Measurements from ENCODE around the gene GLTPD2. TPM values are rescaled to one million over a fixed set of nuclear protein-coding genes. Genes with fewer than 3 reads are reported as not detected.

GLTPD2 gene
- total RNA-seq, 1 experiment from 2014 or later, result not detected

DNA sequence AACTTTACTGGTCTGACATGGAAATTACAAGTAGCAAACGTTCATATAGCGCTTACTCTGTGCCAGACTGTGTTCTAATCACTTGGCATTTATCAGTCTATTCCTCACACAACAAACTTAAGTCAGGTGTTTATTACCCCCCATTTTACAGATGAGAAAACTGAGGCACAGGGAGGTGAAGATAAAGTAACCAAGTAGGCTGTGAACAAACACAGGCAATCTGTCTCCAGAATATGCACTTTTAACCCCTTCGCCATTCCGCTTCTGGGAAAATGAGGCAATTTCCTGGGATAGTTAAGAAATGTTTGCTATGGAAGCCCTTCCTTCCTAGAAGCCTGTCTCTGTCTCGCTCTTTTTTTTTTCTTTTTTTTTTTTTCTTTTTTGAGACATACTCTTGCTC, 36.8 kb upstream of the GLTPD2 start:
- ChIA-PET RAD21 (ENCODE audit: low non-redundant PET in 1 of 2, low total read pairs in 2 of 2, uncharacterized antibody in 2 of 2, unreplicated experiment in 2 of 2) (no interaction called here), POLR2A (no interaction called here), CTCF (no interaction called here)
- Histone ChIP-seq H3K4me3 (replicated peaks in 1 of 2; ENCODE audit: low read depth in 1 of 2, low read length in 2 of 2) (no peak overlapping the region), H3K9ac (ENCODE audit: low read length) (no peak overlapping the region), H3K27ac (ENCODE audit: low read depth, low read length) (no peak overlapping the region), H3K9me2 (ENCODE audit: insufficient read depth) (no peaks in the 10 kb centered on the region), H3K27me3 (ENCODE audit: insufficient read depth, low read length) (0 out of 2 replicates have a peak, but pooled peaks cover 5% of the 10 kb centered on the region), H3K36me3 (ENCODE audit: control insufficient read depth in 1 of 2, insufficient read depth in 2 of 2, low read length in 2 of 2) (no peaks in the 10 kb centered on the region), H4K20me1 (ENCODE audit: insufficient read depth) (no peaks in the 10 kb centered on the region), H3K4me2 (ENCODE audit: low read length) (no peak overlapping the region), H3K79me2 (ENCODE audit: insufficient read depth, low read length) (no peaks in the 10 kb centered on the region), H3K4me1 (ENCODE audit: control insufficient read depth in 1 of 2, insufficient read depth in 2 of 2, low read length in 2 of 2) (no peaks in the 10 kb centered on the region), H3K9me3 (ENCODE audit: control insufficient read depth in 1 of 2, insufficient read depth in 1 of 2, low read depth in 1 of 2, low read length in 2 of 2) (no peaks in the 10 kb centered on the region), H2AFZ (ENCODE audit: low read depth, low read length, poor library complexity, severe bottlenecking) (no peak overlapping the region)
- TF ChIP-seq ELF1 (IDR thresholded peaks at IDR 0.05; ENCODE audit: borderline replicate concordance, low read depth) (no peak), EZH2phosphoT487 (IDR thresholded peaks at IDR 0.05; ENCODE audit: borderline replicate concordance) (no peak), JUND (IDR thresholded peaks at IDR 0.05) (no peak), CBX3 (IDR thresholded peaks at IDR 0.05; ENCODE audit: low read depth) (no peak), FOSL1 (IDR thresholded peaks at IDR 0.05; ENCODE audit: low read depth) (no peak)
- ATAC-seq (no peak), DNase-seq (ENCODE audit: low read depth, low spot score) (no peak)
- intact Hi-C loops (cut with micrococcal nuclease), result no loop called here
- no TSS peak for BruUV-seq (replicated peaks)

DNA sequence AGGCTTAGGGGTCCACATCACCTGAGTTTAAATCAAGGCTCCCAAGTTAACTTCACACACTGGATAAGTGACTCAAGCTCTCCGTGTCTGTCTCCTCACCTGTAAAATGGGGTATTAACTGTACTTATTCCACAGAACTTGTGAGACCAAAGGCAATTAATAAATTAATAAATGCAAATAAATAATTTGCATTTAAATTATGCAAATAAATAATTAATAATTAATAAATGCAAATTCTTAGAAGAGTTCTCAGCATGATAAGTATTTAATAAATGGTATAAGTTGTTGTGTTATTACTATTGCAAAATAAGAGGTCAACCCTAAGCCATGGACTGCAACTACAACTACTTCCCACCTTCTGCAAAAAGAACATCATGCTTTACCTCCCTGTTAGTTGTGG, 35.4 kb upstream of the GLTPD2 start:
- no peak overlapping the region for H3K4me3 ChIP-seq (replicated peaks in 1 of 2; ENCODE audit: low read depth in 1 of 2, low read length in 2 of 2)
- no peaks in the 10 kb centered on the region for H3K79me2 ChIP-seq (ENCODE audit: insufficient read depth, low read length)
- no peak for DNase-seq (ENCODE audit: low read depth, low spot score)
- H2AFZ ChIP-seq (ENCODE audit: low read depth, low read length, poor library complexity, severe bottlenecking), result no peak overlapping the region
- POLR2A ChIA-PET, result no interaction called here
- H3K4me1 ChIP-seq (ENCODE audit: control insufficient read depth in 1 of 2, insufficient read depth in 2 of 2, low read length in 2 of 2), result no peaks in the 10 kb centered on the region
- H4K20me1 ChIP-seq (ENCODE audit: insufficient read depth), result no peaks in the 10 kb centered on the region
- no peak overlapping the region for H3K9ac ChIP-seq (ENCODE audit: low read length)
- H3K27ac ChIP-seq (ENCODE audit: low read depth, low read length), result no peak overlapping the region
- RAD21 ChIA-PET (ENCODE audit: low non-redundant PET in 1 of 2, low total read pairs in 2 of 2, uncharacterized antibody in 2 of 2, unreplicated experiment in 2 of 2), result interaction anchor here in 1 of 2 experiments (0.7 kb wide), 1 partner anchor 108 kb away, joined by 3 read pairs; no protein-coding TSS in a partner anchor
- TF ChIP-seq TCF7L2 (IDR thresholded peaks at IDR 0.05; ENCODE audit: borderline replicate concordance, extremely low read depth, insufficient read depth, insufficient read length), result no peak
- TF ChIP-seq EZH2 (IDR thresholded peaks at IDR 0.05), result no peak
- TF ChIP-seq SP1 (IDR thresholded peaks at IDR 0.05; ENCODE audit: low read depth), result no peak
- no peak for TF ChIP-seq POLR2AphosphoS5 (IDR thresholded peaks at IDR 0.05; ENCODE audit: low read depth, low read length)
- TF ChIP-seq ZFX (IDR thresholded peaks at IDR 0.05), result no peak
- no peak for TF ChIP-seq CEBPB (IDR thresholded peaks at IDR 0.05; ENCODE audit: low read depth)
- TF ChIP-seq, protein P1, sequence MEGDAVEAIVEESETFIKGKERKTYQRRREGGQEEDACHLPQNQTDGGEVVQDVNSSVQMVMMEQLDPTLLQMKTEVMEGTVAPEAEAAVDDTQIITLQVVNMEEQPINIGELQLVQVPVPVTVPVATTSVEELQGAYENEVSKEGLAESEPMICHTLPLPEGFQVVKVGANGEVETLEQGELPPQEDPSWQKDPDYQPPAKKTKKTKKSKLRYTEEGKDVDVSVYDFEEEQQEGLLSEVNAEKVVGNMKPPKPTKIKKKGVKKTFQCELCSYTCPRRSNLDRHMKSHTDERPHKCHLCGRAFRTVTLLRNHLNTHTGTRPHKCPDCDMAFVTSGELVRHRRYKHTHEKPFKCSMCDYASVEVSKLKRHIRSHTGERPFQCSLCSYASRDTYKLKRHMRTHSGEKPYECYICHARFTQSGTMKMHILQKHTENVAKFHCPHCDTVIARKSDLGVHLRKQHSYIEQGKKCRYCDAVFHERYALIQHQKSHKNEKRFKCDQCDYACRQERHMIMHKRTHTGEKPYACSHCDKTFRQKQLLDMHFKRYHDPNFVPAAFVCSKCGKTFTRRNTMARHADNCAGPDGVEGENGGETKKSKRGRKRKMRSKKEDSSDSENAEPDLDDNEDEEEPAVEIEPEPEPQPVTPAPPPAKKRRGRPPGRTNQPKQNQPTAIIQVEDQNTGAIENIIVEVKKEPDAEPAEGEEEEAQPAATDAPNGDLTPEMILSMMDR (IDR thresholded peaks at IDR 0.05 in 2 of 3, conservative IDR thresholded peaks at IDR 0.05 in 1 of 3; ENCODE audit: borderline replicate concordance in 1 of 3, insufficient read depth in 1 of 3, low read depth in 2 of 3, low read length in 2 of 3), result no peak
- no peak for TF ChIP-seq ZNF274 (IDR thresholded peaks at IDR 0.05; ENCODE audit: low read depth, low read length)
- TF ChIP-seq, protein P2, sequence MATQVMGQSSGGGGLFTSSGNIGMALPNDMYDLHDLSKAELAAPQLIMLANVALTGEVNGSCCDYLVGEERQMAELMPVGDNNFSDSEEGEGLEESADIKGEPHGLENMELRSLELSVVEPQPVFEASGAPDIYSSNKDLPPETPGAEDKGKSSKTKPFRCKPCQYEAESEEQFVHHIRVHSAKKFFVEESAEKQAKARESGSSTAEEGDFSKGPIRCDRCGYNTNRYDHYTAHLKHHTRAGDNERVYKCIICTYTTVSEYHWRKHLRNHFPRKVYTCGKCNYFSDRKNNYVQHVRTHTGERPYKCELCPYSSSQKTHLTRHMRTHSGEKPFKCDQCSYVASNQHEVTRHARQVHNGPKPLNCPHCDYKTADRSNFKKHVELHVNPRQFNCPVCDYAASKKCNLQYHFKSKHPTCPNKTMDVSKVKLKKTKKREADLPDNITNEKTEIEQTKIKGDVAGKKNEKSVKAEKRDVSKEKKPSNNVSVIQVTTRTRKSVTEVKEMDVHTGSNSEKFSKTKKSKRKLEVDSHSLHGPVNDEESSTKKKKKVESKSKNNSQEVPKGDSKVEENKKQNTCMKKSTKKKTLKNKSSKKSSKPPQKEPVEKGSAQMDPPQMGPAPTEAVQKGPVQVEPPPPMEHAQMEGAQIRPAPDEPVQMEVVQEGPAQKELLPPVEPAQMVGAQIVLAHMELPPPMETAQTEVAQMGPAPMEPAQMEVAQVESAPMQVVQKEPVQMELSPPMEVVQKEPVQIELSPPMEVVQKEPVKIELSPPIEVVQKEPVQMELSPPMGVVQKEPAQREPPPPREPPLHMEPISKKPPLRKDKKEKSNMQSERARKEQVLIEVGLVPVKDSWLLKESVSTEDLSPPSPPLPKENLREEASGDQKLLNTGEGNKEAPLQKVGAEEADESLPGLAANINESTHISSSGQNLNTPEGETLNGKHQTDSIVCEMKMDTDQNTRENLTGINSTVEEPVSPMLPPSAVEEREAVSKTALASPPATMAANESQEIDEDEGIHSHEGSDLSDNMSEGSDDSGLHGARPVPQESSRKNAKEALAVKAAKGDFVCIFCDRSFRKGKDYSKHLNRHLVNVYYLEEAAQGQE (IDR thresholded peaks at IDR 0.05; ENCODE audit: low read depth), result no peak
- no peak for TF ChIP-seq POLR2A (IDR thresholded peaks at IDR 0.05; ENCODE audit: borderline replicate concordance, extremely low read depth, insufficient read depth, insufficient read length)
- TF ChIP-seq JUND (IDR thresholded peaks at IDR 0.05), result no peak
- TF ChIP-seq, protein P3, sequence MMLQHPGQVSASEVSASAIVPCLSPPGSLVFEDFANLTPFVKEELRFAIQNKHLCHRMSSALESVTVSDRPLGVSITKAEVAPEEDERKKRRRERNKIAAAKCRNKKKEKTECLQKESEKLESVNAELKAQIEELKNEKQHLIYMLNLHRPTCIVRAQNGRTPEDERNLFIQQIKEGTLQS (IDR thresholded peaks at IDR 0.05), result no peak
- no peak for TF ChIP-seq RAD21 (IDR thresholded peaks at IDR 0.05; ENCODE audit: low read depth)
- no peak for TF ChIP-seq CBX3 (IDR thresholded peaks at IDR 0.05; ENCODE audit: low read depth)
- TF ChIP-seq SIN3A (IDR thresholded peaks at IDR 0.05; ENCODE audit: low read depth), result no peak
- no peaks in the 10 kb centered on the region for H3K9me2 ChIP-seq (ENCODE audit: insufficient read depth)
- H3K36me3 ChIP-seq (ENCODE audit: control insufficient read depth in 1 of 2, insufficient read depth in 2 of 2, low read length in 2 of 2), result no peaks in the 10 kb centered on the region
- BruUV-seq (replicated peaks), result no TSS peak
- intact Hi-C loops (cut with micrococcal nuclease), result no loop called here
- CTCF ChIA-PET, result no interaction called here
- H3K4me2 ChIP-seq (ENCODE audit: low read length), result no peak overlapping the region
- H3K9me3 ChIP-seq (ENCODE audit: control insufficient read depth in 1 of 2, insufficient read depth in 1 of 2, low read depth in 1 of 2, low read length in 2 of 2), result no peaks in the 10 kb centered on the region
- no peak for ATAC-seq
- 0 out of 2 replicates have a peak, but pooled peaks cover 5% of the 10 kb centered on the region for H3K27me3 ChIP-seq (ENCODE audit: insufficient read depth, low read length)

Data from HCT116 (cell line).